ENCODE data around the gene PAM16. TPM values are rescaled to one million over a fixed set of nuclear protein-coding genes. Genes with fewer than 3 reads are reported as not detected.

PAM16 gene
- polyA plus RNA-seq, 1 donor from 2014 or later: 145 TPM

GRCh38 chr16:4350365-4350786 is 745 bp downstream of the PAM16 start:
- peak overlapping the region; percentile 68 for H3K9ac ChIP-seq (ENCODE audit: low read length)
- H3K4me2 ChIP-seq (ENCODE audit: low read length): peak overlapping the region; percentile 62
- no peaks in the 10 kb centered on the region for H3F3A ChIP-seq (ENCODE audit: insufficient read depth, low read length, poor library complexity, severe bottlenecking)
- no peaks in the 10 kb centered on the region for H3K27me3 ChIP-seq (ENCODE audit: insufficient read depth, low read depth, low read length)
- H3K79me2 ChIP-seq (replicated peaks; ENCODE audit: insufficient read depth, low read length): peaks cover 10% of the 10 kb centered on the region
- no peaks in the 10 kb centered on the region for H4K20me1 ChIP-seq (ENCODE audit: insufficient read depth)
- H3K27ac ChIP-seq (ENCODE audit: low read length): peak overlapping the region; percentile 28
- TF ChIP-seq TAF1 (IDR thresholded peaks at IDR 0.05; ENCODE audit: low read depth) (no peak), REST (IDR thresholded peaks at IDR 0.05; ENCODE audit: borderline replicate concordance) (no peak), CTCF (IDR thresholded peaks at IDR 0.05; ENCODE audit: poor library complexity, severe bottlenecking) (no peak), RAD21 (conservative IDR thresholded peaks at IDR 0.05) (no peak), MXI1 (conservative IDR thresholded peaks at IDR 0.05; ENCODE audit: poor library complexity, severe bottlenecking) (no peak), POLR2AphosphoS5 (IDR thresholded peaks at IDR 0.05) (no peak), EZH2 (IDR thresholded peaks at IDR 0.05; ENCODE audit: borderline replicate concordance, insufficient read depth, low read length, poor library complexity, severe bottlenecking) (no peak), SMC3 (conservative IDR thresholded peaks at IDR 0.05; ENCODE audit: poor library complexity) (no peak), EP300 (conservative IDR thresholded peaks at IDR 0.05; ENCODE audit: poor library complexity, severe bottlenecking) (no peak)
- H3K9me2 ChIP-seq (ENCODE audit: insufficient read depth, low read length): no peaks in the 10 kb centered on the region
- H2AFZ ChIP-seq (ENCODE audit: low read depth, low read length): peak overlapping the region; percentile 21
- peak overlapping the region; percentile 94 for H3K4me3 ChIP-seq (ENCODE audit: low read length)
- no peaks in the 10 kb centered on the region for H3K9me3 ChIP-seq (ENCODE audit: low read length)
- H3K36me3 ChIP-seq (ENCODE audit: insufficient read depth, low read length): no peaks in the 10 kb centered on the region

- no peaks in the 10 kb centered on the region for H3K9me2 ChIP-seq (ENCODE audit: insufficient read depth, low read length)
- H3K4me2 ChIP-seq (ENCODE audit: low read length): no peak overlapping the region
- H3K4me3 ChIP-seq (ENCODE audit: low read length): no peak overlapping the region
- TF ChIP-seq SMC3 (conservative IDR thresholded peaks at IDR 0.05; ENCODE audit: poor library complexity): no peak
- H4K20me1 ChIP-seq (ENCODE audit: insufficient read depth): no peaks in the 10 kb centered on the region
- peaks cover 10% of the 10 kb centered on the region for H3K79me2 ChIP-seq (replicated peaks; ENCODE audit: insufficient read depth, low read length)
- no peak overlapping the region for H3K9ac ChIP-seq (ENCODE audit: low read length)
- H3F3A ChIP-seq (ENCODE audit: insufficient read depth, low read length, poor library complexity, severe bottlenecking): no peaks in the 10 kb centered on the region
- no peaks in the 10 kb centered on the region for H3K27me3 ChIP-seq (ENCODE audit: insufficient read depth, low read depth, low read length)
- H3K9me3 ChIP-seq (ENCODE audit: low read length): no peaks in the 10 kb centered on the region
- H3K36me3 ChIP-seq (ENCODE audit: insufficient read depth, low read length): no peaks in the 10 kb centered on the region
- H2AFZ ChIP-seq (ENCODE audit: low read depth, low read length): no peak overlapping the region
- no peak overlapping the region for H3K27ac ChIP-seq (ENCODE audit: low read length)
These were observed 1.8 kb downstream of the PAM16 start for GRCh38 chr16:4349332-4349731.
